UCSD-AML1 (cell line): ENCODE measurements around the gene ATP6AP1.

Experiments
- DNase-seq: peaks from one replicate; lab custom pipeline; 2025; ENCODE audit not compliant: unreplicated experiment; lab: John Stamatoyannopoulos, UW

The ATP6AP1 gene

GRCh38 chrX:154443992-154444754, 15.7 kb downstream of the ATP6AP1 start, which contains the start of gene FAM50A:
Gene FAM50A (plus strand): TSS chrX:154444141. CDS start chrX:154444236, 95 bp downstream.
- DNase-seq: peak; percentile 70

GRCh38 chrX:154444755-154445246, 16.3 kb downstream of the ATP6AP1 start:
- DNase-seq: no peak

GRCh38 chrX:154445776-154446175, 17.3 kb downstream of the ATP6AP1 start:
- no peak for DNase-seq

DNA sequence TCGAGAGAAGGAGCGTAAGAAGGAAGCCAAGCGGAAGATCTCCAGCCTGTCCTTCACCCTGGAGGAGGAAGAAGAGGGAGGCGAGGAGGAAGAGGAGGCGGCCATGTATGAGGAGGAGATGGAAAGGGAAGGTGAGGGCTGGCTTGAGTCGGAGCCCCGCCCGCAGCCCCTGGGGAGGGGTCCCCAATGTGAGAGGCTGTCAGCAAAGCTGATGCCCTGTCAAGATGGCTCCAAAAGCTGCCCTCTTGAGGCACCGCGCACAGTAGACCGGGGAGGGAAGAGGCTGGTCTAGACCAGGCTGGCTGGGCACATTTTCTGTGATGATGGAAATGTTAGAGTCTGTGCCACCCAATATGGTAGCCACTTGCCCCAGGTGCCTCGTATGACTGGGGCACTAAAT, 18.0 kb downstream of the ATP6AP1 start:
- no peak for DNase-seq

- DNase-seq: no peak
Measured at GRCh38 chrX:154448484-154448883, 20.0 kb downstream of the ATP6AP1 start.

DNA sequence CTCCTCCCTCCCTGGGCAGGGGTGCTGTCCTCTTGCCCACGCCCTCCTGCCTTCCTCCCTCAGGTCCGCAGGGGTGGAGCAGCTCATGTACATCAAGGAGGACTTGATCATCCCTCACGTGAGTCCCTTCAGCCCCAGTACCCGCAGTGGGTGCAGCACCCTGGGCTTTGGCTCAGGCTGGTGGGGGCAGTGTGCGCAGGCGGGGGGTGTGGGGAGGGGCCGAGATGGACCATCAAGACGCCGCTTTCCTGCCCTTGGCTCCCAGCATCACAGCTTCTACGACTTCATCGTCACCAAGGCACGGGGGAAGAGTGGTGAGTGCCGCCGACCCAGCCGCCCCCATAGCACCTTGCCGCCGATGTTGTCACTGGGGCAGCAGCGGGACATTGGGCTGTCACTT, 21.1 kb downstream of the ATP6AP1 start:
- no peak for DNase-seq

GRCh38 chrX:154450312-154450711, 21.8 kb downstream of the ATP6AP1 start:
- DNase-seq: no peak

- DNase-seq: no peak
Measured at GRCh38 chrX:154452823-154453222, 24.3 kb downstream of the ATP6AP1 start.

DNA sequence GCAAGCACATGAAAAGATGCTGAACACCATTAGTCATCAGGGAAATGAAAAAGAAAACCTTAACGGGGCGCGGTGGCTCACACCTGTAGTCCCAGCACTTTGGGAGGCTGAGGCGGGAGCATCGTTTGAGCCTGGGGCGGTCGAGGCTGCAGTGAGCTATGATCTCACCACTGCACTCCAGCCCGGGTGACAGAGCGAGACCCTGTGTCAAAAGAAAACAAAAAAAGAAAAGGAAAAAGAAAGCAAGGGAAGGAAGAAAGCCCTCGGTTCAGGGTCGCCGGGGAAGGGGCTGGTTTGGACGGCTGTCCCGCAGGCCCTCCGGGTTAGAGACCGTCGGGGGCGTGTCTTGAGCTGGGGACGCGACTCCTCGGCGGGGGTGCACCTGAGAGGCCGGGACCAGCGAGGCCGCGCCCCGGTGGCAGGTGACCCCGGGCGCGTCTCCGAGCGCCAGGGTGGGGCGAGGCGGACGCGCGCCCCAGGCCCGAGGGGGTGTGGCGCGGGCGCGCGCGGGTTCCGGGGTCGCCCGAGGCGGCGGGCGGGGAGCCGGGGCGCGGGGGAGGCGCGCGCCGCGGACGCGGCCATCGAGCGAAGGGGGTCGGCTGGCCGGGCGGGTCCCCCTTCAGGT, 29.1 kb downstream of the ATP6AP1 start:
- DNase-seq: no peak

DNA sequence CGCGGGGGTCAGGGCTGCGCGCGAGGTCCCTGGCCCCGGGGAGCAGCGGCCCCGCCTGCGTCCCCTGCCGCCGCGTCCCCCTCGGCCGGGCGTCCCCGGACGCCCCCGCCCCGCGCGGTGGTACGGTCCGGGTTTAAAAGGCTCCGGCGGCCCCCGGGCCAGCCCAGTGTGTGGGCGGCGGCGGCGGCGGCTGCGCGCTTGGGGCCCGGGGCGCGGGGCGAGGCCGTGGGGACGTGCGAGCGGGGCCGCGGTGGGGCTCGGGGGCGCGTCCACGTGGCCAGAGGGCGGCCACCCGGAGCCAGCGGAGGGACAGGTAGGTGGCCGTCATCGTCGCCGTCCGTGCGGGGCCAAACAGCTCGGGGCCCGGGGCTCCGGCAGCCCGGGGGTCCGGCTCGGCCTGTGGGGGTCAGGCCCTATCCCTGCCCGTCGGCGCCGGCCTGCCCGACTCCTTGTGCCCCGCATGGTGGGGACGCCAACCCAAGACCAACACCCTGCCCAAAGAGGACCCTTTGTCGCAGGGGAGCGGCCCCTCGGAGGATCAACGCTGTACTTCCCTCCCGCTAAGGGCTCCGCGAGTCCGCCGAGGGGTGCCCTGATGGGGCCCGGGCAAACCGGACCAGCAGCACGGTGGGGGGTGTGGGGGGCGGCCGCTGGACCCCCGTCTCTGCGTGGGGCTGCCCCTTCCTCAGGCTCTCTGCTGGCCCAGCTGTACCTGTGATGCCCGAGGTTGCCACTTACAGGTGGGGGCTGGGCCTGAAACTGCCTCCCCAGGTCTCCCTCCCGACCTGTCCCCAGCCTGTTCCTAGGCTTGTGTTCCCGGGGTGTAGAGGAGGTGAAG, 29.9 kb downstream of the ATP6AP1 start, which contains the start of gene PLXNA3:
Gene PLXNA3, plus strand, starts transcription at position 166 of the 838 bp plus-strand sequence. CDS start 1,903 bp downstream, outside the sequence.
- DNase-seq: no peak

- DNase-seq: no peak
Measured at GRCh38 chrX:154458954-154459778, 30.7 kb downstream of the ATP6AP1 start.

DNA sequence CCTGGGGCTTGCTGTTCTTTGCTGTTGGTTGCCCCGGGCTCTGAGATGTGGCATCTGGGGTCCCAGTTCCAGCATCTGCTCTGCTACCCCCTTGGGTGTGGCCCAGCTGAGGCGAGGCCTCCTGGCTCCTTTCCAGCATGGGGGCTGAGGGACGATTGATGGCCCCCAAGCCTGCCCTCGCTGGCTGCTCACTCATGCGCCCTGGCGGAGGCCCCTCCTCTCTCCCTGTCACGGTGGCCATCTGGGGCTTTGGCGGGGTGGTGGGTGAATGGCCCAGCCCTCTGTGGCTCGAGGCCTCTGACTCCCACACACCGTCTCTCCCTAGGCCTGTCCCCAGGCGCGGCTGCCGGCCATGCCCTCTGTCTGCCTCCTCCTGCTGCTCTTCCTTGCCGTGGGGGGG, 31.4 kb downstream of the ATP6AP1 start:
- no peak for DNase-seq

DNA sequence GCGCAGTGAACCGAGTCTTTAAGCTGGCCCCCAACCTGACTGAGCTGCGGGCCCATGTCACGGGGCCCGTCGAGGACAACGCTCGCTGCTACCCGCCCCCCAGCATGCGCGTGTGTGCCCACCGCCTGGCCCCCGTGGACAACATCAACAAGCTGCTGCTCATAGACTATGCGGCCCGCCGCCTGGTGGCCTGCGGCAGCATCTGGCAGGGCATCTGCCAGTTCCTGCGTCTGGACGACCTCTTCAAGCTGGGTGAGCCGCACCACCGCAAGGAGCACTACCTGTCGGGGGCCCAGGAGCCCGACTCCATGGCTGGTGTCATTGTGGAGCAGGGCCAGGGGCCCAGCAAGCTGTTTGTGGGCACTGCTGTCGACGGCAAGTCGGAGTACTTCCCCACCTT, 31.8 kb downstream of the ATP6AP1 start:
- no peak for DNase-seq

- DNase-seq: no peak
Measured at GRCh38 chrX:154462396-154462795, 33.9 kb downstream of the ATP6AP1 start.

DNA sequence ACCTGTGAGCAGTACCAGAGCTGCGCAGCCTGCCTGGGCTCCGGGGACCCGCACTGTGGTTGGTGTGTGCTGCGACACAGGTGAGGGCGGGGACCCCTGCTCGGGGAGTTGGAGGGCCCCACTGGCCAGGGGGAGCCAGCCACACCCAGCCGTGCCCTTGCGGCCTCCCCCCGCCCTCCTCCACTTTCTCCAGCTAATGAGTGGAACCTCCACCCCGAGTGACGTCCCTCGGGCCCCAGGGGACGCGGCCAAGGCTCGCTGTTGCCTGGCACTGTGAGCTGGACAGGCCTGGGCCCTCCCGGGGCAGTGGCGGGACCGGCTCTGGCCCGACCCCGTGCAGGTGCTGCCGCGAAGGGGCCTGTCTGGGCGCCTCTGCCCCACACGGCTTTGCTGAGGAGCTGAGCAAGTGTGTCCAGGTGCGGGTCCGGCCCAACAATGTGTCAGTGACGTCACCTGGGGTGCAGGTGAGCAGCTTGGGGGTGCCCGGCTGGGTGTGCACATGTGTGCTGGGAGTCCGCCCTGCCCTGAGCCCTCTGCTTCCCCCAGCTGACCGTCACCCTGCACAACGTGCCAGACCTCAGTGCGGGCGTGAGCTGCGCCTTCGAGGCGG, 35.2 kb downstream of the ATP6AP1 start:
- DNase-seq: no peak

- no peak for DNase-seq
Measured at GRCh38 chrX:154464806-154465365, 36.4 kb downstream of the ATP6AP1 start.

DNA sequence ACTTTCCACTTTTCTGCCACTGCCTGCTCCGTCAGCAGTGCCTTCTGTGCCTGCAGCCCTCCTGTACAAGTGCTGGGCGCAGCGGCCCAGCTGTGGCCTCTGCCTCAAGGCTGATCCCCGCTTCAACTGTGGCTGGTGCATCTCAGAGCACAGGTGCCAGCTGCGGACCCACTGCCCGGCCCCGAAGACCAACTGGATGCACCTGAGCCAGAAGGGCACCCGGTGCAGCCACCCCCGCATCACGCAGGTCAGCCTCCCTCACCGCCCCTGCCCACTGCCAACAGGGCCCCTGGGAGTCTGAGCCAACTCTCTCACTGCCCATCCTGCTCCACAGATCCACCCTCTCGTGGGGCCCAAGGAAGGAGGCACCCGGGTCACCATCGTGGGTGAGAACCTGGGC, 37.1 kb downstream of the ATP6AP1 start:
- no peak for DNase-seq

GRCh38 chrX:154466036-154466435, 37.6 kb downstream of the ATP6AP1 start:
- DNase-seq: no peak

GRCh38 chrX:154466907-154467306, 38.4 kb downstream of the ATP6AP1 start:
- no peak for DNase-seq

DNA sequence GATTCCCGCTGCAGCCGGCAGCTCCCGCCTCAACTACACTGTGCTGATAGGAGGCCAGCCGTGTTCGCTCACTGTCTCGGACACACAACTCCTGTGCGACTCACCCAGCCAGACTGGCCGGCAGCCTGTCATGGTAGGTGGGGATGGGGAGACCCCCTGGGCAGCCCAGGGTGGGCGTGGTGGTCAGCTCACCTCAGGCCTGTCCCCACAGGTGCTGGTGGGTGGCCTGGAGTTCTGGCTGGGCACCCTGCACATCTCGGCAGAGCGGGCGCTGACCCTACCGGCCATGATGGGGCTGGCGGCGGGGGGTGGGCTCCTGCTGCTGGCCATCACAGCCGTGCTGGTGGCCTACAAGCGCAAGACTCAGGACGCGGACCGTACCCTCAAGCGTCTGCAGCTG, 39.1 kb downstream of the ATP6AP1 start:
- no peak for DNase-seq
